Loucy (cell line): ENCODE data around the gene CACNA1B.
"Not testable (repeated sequence)": the region's sequence is repeated elsewhere in the genome, so short reads cannot be mapped to it uniquely, and the experiment has no call there.

Experiments
- H2AFZ ChIP-seq: fragments of 200-600 bp; sonication (generic); 2 replicates; pipeline ENCODE4 v1.6.0; 2016; ENCODE audit warnings: antibody characterized with exemption, mild to moderate bottlenecking, low read length, moderate library complexity
- H3F3A ChIP-seq: fragments of 200-600 bp; 2 replicates; pipeline ENCODE4 v1.6.0; 2016; ENCODE audit warnings: antibody characterized with exemption, low read depth, mild to moderate bottlenecking
- H3K27me3 ChIP-seq: fragments of 200-600 bp; sonication (generic); 2 replicates; pipeline ENCODE4 v1.6.1; 2014; ENCODE audit warnings: low read length, mild to moderate bottlenecking; ENCODE audit not compliant: insufficient read depth, poor library complexity, severe bottlenecking
- H3K36me3 ChIP-seq: fragments of 200-600 bp; sonication (generic); 2 replicates; pipeline ENCODE4 v1.6.1; 2016; ENCODE audit warnings: low read length; ENCODE audit not compliant: insufficient read depth
- H3K4me1 ChIP-seq: fragments of 200-600 bp; sonication (generic); 2 replicates; pipeline ENCODE4 v1.5.1; 2014; ENCODE audit warnings: low read length, mild to moderate bottlenecking; ENCODE audit not compliant: insufficient read depth, poor library complexity, severe bottlenecking
- H3K4me2 ChIP-seq: fragments of 200-600 bp; sonication (generic); 2 replicates; pipeline ENCODE4 v1.6.0; 2014; ENCODE audit warnings: antibody characterized with exemption, low read length, low read depth, mild to moderate bottlenecking; ENCODE audit not compliant: poor library complexity, severe bottlenecking
- H3K4me3 ChIP-seq: fragments of 200-600 bp; sonication (generic); 2 replicates; pipeline ENCODE4 v1.5.1; 2014; ENCODE audit warnings: low read length, mild to moderate bottlenecking, mixed read lengths; ENCODE audit not compliant: poor library complexity, severe bottlenecking
- H3K79me2 ChIP-seq: fragments of 200-600 bp; sonication (generic); 2 replicates; pipeline ENCODE4 v1.6.1; 2014; ENCODE audit warnings: low read length; ENCODE audit not compliant: insufficient read depth
- H3K9ac ChIP-seq: fragments of 200-600 bp; sonication (generic); 2 replicates; pipeline ENCODE4 v1.6.0; 2014; ENCODE audit warnings: mild to moderate bottlenecking, low read depth, low read length, moderate library complexity; ENCODE audit not compliant: poor library complexity, severe bottlenecking
- H3K9me2 ChIP-seq: fragments of 200-600 bp; sonication (generic); replicated peaks from 2 replicates; pipeline ENCODE4 v1.6.1; 2016; ENCODE audit warnings: low read depth, low read length, mixed read lengths
- H3K9me3 ChIP-seq: fragments of 200-600 bp; sonication (generic); 2 replicates; pipeline ENCODE4 v1.6.1; 2014; ENCODE audit warnings: mild to moderate bottlenecking, antibody characterized with exemption, low read length, low read depth; ENCODE audit not compliant: insufficient read depth
- H4K20me1 ChIP-seq: fragments of 200-600 bp; sonication (generic); 2 replicates; pipeline ENCODE4 v1.6.0; 2014; ENCODE audit warnings: antibody characterized with exemption, low read length, mild to moderate bottlenecking; ENCODE audit not compliant: insufficient read depth, poor library complexity, severe bottlenecking
- CTCF ChIP-seq: fragments of 200-600 bp; sonication (generic); conservative IDR thresholded peaks from 2 replicates; pipeline ENCODE4 v1.5.1; 2014; ENCODE audit warnings: mild to moderate bottlenecking, antibody characterized with exemption, low read length
- EZH2phosphoT487 ChIP-seq: fragments of 200-600 bp; IDR thresholded peaks from 2 replicates; pipeline ENCODE4 v1.6.1; 2018; ENCODE audit warnings: antibody characterized with exemption, mild to moderate bottlenecking, moderate library complexity, borderline replicate concordance

The CACNA1B gene

GRCh38 chr9:138015021-138015829, 137.6 kb downstream of the CACNA1B start:
- Histone ChIP-seq H3K4me2 (no peak overlapping the region), H4K20me1 (no peaks in the 10 kb centered on the region), H3K9me2 (no peaks in the 10 kb centered on the region), H3K4me3 (no peak overlapping the region), H3K9me3 (peaks cover 20% of the 10 kb centered on the region; the same call in 1 of the 2 replicates), H3K4me1 (no peaks in the 10 kb centered on the region), H3K36me3 (no peaks in the 10 kb centered on the region), H2AFZ (no peak overlapping the region), H3K27me3 (no peaks in the 10 kb centered on the region), H3F3A (no peaks in the 10 kb centered on the region), H3K9ac (no peak overlapping the region), H3K79me2 (no peaks in the 10 kb centered on the region)
- TF ChIP-seq EZH2phosphoT487 (no peak), CTCF (no peak)

GRCh38 chr9:138016406-138017187, 139.0 kb downstream of the CACNA1B start:
- H3K79me2 ChIP-seq = no peaks in the 10 kb centered on the region
- no peak for TF ChIP-seq CTCF
- TF ChIP-seq EZH2phosphoT487 = no peak
- no peaks in the 10 kb centered on the region for H3K27me3 ChIP-seq
- no peaks in the 10 kb centered on the region for H4K20me1 ChIP-seq
- peaks cover 22% of the 10 kb centered on the region; the same call in 1 of the 2 replicates for H3K9me3 ChIP-seq
- no peak overlapping the region for H3K4me3 ChIP-seq
- no peaks in the 10 kb centered on the region for H3K9me2 ChIP-seq
- no peak overlapping the region for H3K4me2 ChIP-seq
- H3K36me3 ChIP-seq = no peaks in the 10 kb centered on the region
- no peak overlapping the region for H2AFZ ChIP-seq
- H3K4me1 ChIP-seq = no peaks in the 10 kb centered on the region
- H3K9ac ChIP-seq = no peak overlapping the region
- no peaks in the 10 kb centered on the region for H3F3A ChIP-seq

- no peak overlapping the region for H3K9ac ChIP-seq
- no peaks in the 10 kb centered on the region for H3F3A ChIP-seq
- H3K36me3 ChIP-seq = no peaks in the 10 kb centered on the region
- H3K9me3 ChIP-seq = peaks cover 21% of the 10 kb centered on the region; the same call in 1 of the 2 replicates
- no peaks in the 10 kb centered on the region for H3K79me2 ChIP-seq
- H3K9me2 ChIP-seq = no peaks in the 10 kb centered on the region
- no peak overlapping the region for H3K4me2 ChIP-seq
- H2AFZ ChIP-seq = no peak overlapping the region
- no peaks in the 10 kb centered on the region for H4K20me1 ChIP-seq
- H3K27me3 ChIP-seq = no peaks in the 10 kb centered on the region
- TF ChIP-seq CTCF (no peak), EZH2phosphoT487 (no peak)
- H3K4me1 ChIP-seq = no peaks in the 10 kb centered on the region
- H3K4me3 ChIP-seq = no peak overlapping the region
Observed at GRCh38 chr9:138017200-138017599, 139.6 kb downstream of the CACNA1B start.

- H3K9me2 ChIP-seq, H3K36me3 ChIP-seq, H3K27me3 ChIP-seq, H3K79me2 ChIP-seq, H4K20me1 ChIP-seq, H2AFZ ChIP-seq, H3K4me1 ChIP-seq, H3K4me3 ChIP-seq, H3F3A ChIP-seq, H3K4me2 ChIP-seq, H3K9ac ChIP-seq: not testable (repeated sequence)
- peaks cover 18% of the 10 kb centered on the region; the same call in 1 of the 2 replicates for H3K9me3 ChIP-seq
Observed at GRCh38 chr9:138019514-138019913, 141.9 kb downstream of the CACNA1B start.
